Jurkat, Clone E6-1 (cell line): ENCODE data around the gene AKAP6. TPM values are rescaled to one million over a fixed set of nuclear protein-coding genes. Genes with fewer than 3 reads are reported as not detected.

Experiments
- DNase-seq: peaks from one replicate; pipeline ENCODE4 v3.0.0-alpha.2; 2011; ENCODE audit warnings: low read depth, low spot score
- H3K4me3 ChIP-seq: 2 replicates; pipeline ENCODE4 v1.5.1; 2011; ENCODE audit warnings: mild to moderate bottlenecking, low read length, control low read depth, moderate library complexity
- polyA plus RNA-seq: library from polyadenylated mRNA; unstranded; fragments of >200 nt; gene quantifications from one replicate; pipeline ENCODE4 v1.2.1, GENCODE V29; 2012; ENCODE audit warnings: missing spikeins; ENCODE audit not compliant: insufficient read length, insufficient read depth

Gene AKAP6, protein sequence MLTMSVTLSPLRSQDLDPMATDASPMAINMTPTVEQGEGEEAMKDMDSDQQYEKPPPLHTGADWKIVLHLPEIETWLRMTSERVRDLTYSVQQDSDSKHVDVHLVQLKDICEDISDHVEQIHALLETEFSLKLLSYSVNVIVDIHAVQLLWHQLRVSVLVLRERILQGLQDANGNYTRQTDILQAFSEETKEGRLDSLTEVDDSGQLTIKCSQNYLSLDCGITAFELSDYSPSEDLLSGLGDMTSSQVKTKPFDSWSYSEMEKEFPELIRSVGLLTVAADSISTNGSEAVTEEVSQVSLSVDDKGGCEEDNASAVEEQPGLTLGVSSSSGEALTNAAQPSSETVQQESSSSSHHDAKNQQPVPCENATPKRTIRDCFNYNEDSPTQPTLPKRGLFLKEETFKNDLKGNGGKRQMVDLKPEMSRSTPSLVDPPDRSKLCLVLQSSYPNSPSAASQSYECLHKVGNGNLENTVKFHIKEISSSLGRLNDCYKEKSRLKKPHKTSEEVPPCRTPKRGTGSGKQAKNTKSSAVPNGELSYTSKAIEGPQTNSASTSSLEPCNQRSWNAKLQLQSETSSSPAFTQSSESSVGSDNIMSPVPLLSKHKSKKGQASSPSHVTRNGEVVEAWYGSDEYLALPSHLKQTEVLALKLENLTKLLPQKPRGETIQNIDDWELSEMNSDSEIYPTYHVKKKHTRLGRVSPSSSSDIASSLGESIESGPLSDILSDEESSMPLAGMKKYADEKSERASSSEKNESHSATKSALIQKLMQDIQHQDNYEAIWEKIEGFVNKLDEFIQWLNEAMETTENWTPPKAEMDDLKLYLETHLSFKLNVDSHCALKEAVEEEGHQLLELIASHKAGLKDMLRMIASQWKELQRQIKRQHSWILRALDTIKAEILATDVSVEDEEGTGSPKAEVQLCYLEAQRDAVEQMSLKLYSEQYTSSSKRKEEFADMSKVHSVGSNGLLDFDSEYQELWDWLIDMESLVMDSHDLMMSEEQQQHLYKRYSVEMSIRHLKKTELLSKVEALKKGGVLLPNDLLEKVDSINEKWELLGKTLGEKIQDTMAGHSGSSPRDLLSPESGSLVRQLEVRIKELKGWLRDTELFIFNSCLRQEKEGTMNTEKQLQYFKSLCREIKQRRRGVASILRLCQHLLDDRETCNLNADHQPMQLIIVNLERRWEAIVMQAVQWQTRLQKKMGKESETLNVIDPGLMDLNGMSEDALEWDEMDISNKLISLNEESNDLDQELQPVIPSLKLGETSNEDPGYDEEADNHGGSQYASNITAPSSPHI (N-terminal part only)
- polyA plus RNA-seq = 3.7 TPM

DNA sequence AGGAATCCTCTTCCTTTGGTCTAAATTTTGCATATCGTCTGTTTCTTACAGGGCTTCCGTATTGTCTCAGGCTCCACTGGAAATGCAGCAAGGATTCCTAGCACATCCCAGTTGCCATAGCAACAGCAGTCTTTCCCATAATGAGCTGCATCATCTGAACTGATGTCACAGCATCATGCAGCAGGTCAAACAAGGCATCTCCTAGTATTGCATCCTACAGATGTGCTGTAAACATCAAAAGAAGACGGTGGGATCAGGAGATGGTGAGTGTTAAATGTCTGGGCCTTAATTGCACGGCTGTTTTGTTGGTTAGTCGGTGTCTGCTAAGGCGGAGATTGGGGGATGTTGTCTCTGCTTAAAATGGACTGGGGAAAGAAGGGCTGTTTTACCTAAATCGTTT lies at the start of gene AKAP6:
AKAP6 (plus strand) TSS at position 153 of the 400 bp plus-strand sequence. CDS start 104,196 bp downstream, outside the sequence.
- H3K4me3 ChIP-seq = no peak within 1 kb of the TSS
- no peak for DNase-seq

DNA sequence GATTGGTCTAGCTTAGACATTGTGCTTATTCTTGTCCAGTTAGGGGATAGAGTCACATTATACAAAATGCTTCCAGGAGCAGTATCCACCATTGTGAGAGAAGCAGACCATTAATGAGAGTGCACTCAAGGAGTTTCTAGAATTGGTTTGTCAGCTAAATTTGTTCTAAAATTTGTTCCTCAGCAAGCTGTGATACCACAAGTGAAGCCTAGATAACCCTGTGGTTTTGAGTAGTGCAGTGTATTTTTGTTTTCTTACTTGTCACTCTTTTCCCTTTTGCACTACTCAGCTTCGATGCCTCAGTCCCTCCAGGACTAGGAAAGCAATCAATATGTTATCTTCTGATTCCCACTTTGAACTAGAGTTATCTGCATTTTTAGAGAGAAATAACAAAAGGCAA lies 42.5 kb upstream of the AKAP6 start:
- no peak for DNase-seq
- no peak overlapping the region for H3K4me3 ChIP-seq

DNA sequence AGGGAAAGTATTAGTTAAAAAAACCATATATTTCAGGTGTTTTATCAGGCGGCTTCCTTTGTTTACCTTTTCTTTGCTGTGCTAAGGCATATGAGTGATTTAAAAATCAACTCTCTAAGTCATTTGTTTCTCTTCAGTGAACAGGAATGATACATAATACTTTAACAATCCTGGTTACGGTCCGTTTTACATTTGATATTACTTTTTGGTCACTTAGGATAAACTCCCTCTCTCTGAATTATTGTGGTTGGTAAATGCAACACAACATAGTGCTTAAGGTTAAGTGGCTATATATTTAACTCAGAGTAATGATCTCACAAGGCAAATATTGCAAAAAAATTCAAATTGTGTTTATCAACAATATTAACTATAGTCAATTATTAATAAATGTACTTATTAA lies 32.7 kb upstream of the AKAP6 start:
- DNase-seq = no peak
- no peak overlapping the region for H3K4me3 ChIP-seq

DNA sequence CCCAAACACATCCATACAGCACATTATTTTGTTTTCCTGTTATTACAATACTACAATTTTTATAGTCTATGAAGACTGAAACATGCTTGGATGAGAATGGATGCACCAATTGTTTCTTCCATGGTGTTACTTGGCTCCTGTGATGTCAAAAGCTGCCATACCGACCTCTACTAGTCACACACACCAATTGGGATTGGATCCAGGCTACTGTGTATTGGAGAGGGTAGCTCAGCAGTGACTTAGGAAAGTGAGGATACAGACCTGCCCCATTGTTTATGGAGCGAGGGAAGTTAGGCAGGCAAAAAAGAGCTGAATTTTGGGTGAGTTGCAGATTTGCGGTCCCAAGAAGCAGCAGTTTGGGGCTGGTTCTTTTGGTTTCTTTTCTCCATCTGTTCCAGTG lies 30.8 kb upstream of the AKAP6 start:
- no peak for DNase-seq
- H3K4me3 ChIP-seq = no peak overlapping the region

DNA sequence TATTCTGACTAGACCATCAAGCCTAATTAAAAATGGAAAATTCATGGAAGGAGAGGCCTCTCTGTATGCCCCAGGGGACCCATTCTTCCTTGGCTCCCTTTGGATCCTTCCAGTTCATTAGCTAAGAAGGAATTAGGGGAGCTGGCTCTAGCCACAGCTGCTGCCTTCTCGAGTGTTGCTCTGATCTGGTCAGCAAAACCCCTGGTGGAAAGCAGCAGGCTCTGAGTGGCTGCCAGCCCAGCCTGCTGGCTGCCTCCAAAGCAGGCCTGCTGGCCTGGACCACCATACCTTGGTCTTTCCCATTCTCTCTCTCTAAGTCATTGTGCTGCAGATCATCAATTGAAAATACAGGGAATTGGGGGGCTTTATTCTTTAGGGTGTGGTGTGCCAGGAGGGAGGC lies 29.0 kb upstream of the AKAP6 start:
- DNase-seq = no peak
- no peak overlapping the region for H3K4me3 ChIP-seq

DNA sequence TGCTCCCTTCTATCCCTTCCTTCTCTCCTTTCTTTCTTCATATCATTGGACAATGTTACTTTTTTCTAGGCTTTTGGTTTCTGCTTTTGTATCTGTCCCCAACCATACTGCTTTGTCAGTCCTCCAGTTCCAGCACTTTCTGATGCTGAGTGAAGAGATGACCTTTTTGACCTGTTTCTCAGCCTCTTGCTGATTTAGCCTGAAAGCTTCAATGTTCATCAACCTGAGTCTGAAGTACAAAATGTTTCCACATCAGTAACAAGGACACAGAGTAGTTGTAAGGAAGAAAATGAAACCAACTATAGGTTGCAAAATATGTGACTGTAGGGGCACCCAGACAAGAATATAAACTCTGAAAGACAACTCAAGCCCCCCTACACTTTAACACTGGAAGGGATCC lies 25.2 kb upstream of the AKAP6 start:
- H3K4me3 ChIP-seq = no peak overlapping the region
- no peak for DNase-seq

DNA sequence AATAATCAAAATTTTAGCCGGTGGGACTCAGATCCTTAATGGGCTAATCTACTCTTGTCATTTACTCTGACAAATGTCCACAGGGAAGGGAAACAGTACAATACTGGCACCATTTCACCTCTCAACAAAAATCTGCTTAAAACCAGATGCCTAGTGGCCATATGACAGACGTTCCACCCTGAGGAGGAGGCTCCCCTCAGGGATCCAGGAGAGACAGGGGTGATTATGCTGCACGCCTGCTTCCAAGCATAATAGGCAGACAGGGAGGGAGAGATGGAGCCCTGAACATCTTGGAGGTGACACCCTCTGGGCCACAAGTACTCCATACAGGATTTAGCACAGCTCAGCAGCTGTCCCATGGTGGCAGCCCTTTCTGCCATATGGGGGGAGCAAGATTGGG lies 24.8 kb upstream of the AKAP6 start:
- DNase-seq = no peak
- no peak overlapping the region for H3K4me3 ChIP-seq

DNA sequence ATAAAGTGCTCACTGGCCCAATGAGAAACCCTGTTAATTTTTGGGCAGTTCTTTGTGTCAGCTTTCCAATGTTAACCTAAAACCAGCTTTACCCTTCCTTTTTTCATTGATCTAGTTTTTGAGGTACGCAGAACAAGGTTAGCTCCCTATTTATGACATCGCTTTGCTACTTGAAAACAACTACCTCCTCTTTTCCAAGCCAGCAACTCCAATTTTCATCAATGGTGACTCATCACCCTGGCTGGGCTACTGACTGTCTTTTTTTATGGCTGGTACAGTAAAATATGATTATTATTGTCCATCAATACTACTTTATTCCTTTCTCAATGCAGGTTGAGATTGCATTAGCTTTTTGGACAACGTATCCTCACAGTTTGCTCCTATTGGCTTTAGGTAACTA lies 22.5 kb upstream of the AKAP6 start:
- DNase-seq = no peak

DNA sequence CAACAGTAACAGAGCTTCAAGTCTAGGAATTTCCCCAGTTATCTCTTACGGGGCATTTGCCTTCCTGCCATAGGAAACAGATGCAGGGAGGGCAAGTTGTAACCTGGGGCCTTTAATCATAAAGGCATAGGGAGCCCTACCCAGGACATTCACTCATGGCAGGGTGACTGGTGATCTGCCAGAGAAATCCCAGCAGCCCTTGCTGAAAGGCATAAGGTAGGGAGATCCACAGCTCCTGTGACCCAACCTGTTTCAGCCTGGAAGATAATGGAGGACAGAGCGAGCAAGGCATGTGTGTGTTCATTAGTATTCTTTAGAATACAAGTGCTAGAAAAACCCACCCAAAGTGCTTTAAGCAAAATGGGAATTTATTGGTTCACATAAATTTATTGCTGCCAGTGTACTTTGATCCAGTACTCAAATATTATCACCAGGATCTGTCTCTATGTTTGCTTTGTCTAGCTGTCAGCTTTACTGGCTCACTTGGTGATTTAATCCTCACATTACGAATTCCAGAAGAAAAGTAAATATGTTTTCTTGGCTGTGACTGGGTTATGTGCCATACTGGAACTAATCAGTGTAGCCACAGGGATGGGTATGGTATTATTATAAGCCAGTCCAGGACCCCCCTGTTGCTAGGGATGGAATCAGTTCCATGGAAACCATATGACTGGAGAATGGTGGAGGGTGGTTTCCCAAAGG lies 21.1 kb upstream of the AKAP6 start:
- no peak overlapping the region for H3K4me3 ChIP-seq
- no peak for DNase-seq

More for the DNA sequence above, 22.5 kb upstream of the AKAP6 start:
- H3K4me3 ChIP-seq = no peak overlapping the region

DNA sequence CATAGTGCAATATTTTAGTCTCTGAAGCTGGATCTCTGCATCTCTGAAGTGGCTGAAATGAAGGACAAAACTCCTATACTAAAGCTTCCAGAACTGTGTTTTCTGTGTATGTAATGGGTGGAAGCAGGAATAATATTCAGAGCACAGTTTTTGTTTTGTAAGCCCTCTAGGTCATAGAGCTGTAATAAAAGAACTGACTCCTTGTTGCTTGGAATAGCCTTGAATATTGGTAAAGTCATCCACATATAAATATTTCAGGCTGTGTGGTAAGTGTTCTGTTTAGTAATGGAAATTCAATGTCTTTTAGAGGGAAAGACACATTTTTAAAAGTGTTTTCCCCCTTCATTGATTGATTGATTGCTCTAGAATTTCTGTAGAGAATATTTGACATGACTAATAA lies 18.2 kb upstream of the AKAP6 start:
- DNase-seq = no peak
- H3K4me3 ChIP-seq = no peak overlapping the region

DNA sequence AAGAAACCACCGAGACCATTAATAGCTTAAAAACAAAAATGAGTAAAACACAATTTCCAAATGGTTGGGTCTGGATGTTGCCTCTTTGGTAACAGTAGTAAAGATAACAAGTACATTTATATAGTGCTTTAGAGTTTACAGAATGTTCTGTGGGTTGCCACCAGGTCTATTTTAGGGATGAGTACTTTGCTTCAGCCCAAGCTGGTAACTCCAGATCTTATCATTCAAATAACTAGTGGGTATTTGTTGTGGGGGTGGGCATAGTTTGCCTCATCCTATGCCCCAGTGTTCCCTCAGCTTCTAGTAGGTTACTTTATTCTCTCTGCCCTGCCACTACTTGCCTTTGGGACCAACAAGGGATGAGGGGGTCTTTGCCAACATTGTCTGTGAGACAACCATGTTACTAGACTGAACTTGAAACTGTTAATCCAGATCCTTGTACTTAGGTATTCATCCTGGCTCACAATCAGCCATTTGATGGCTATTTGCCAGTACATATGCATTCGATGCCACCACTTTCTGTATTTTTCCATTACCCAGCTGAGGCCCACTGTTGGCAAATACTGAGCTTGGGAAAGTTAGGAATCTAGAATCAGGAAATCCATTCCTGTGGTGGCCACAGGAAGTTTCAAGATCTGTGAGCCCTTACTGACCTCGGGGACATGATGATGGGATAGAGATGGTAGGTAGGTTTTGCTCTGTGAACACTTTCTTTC lies 17.6 kb upstream of the AKAP6 start:
- H3K4me3 ChIP-seq = no peak overlapping the region
- no peak for DNase-seq

DNA sequence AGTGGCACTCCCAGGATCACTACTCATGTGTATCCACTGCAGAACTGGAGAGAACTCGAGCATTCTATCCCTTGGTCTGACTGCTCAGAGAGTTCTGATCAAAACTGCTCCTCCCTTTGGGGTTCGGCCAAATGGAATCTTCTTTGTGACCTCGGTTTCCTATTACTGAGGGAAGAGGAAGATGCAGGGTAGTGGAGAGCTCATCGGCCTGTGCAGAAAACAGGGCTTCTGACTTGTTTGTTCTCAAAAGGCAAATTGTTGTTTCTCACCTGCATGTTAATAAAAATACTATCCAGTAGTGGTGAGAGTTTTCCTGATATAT lies 17.1 kb upstream of the AKAP6 start:
- H3K4me3 ChIP-seq = no peak overlapping the region
- no peak for DNase-seq

DNA sequence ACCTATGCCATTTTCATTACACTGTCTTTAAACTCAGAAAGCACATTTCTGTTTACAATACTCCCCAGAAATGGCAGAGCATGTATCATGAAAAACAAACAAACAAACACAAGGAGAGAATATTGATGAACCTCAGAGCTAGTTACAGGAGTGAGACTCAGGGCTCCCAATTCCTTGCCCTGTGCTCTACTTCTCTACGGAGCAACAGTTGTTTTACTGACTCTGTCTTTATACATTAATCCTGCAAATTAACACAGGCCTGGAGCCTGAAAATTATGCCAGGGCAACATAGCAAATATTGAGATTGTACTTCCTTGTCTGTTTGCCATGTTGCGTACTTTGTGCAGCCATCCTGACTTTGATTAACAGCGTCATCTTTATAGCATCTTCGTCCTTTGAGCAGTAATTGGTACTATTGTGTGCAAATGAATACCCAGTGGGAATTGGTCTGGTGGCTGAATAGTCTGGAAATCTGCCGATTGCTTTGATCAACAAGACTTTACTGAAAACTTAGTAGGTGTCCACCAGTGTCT lies 15.2 kb upstream of the AKAP6 start:
- no peak for DNase-seq
- no peak overlapping the region for H3K4me3 ChIP-seq

DNA sequence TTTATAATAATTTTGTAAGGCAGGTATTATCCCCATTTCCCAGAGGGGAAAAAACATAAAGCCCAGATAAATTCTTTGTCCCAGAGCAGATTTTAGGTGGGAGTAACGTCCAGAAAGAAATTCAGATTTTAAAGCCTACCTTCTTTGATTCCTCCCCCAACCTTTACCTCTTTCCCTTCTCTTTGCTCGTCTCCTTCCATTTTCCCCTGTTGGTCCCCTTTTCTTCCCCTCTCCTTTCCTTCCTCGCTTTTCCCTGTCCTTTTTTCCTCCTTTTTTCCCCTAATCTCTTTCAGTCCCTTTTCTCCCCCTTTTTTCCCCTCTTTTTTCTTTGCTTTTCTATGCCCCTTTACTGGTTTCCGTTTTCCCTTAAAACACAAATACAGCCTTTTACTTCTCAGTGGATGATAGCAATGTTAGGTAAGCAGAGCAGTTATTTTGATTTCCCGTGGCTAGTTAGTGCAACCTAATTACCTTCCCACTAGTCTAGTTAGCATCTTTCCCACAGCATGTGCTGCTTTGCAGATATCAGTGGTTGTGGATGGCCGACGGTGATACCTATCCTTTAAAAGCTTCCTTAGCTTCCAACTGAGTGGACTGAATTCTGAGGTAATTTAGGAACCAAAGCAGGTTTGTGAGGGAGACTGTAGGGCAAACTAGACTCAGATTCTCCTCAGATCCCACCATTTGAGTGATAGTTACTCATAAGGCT lies 10.9 kb upstream of the AKAP6 start:
- DNase-seq = no peak
- no peak overlapping the region for H3K4me3 ChIP-seq

DNA sequence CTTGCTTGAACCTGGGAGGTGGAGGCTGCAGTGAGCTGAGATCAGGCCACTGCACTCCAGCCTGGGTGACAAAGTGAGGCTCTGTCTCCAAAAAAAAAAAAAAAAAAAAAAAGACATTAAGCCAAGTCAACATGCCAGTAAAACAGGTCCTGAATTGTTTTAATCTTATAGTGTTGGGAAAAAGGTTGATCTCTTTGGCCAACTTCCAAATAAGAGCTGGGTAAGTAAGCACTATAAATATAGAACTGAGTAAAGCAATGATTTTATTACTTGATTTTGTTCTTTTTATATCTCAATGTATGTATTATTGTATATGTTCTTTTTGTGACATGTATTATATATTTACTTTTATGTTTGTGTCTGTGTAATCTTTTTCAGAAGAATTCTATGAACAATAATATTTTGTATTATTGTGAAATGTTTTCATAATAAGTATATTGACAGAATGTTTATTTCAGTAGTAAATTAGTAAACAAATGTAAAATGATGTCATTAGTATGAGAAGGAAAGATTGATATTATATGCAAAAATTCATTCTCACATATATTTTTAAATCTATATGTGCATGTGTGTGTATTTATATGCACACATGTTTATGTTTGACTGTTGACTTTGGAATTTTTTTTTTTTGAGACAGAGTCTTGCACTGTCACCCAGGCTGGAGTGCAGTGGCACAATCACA lies 9.6 kb upstream of the AKAP6 start:
- no peak overlapping the region for H3K4me3 ChIP-seq
- no peak for DNase-seq

DNA sequence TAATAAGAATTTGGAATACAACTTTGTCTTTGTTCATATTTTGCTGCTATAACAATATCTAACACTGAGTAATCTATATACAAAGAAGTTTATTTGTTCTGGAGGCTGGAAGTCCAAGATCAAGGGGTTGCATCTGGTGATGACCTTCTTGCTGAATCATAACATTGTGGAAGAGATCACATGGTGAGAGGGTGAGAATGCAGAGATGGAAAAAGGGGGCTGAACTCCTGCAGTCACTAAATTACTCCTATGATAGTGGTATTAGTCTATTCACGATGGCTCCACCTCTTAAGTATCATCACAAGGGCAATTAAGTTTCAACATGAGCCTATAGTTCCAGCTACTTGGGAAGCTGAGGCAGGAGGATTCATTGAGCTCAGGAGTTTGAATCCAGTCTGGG lies 4.5 kb upstream of the AKAP6 start:
- H3K4me3 ChIP-seq = no peak overlapping the region
- no peak for DNase-seq
